Ovary (tissue), 9 donors: ENCODE measurements around the gene DOCK4. TPM values are rescaled to one million over a fixed set of nuclear protein-coding genes. Genes with fewer than 3 reads are reported as not detected.

Experiments
- DNase-seq, 5 donors: peaks; one replicate each; pipeline ENCODE4 v3.0.0-alpha.2; 2019 to 2020
- H3K27ac ChIP-seq, 2 donors: fragments of 200-600 bp; one replicate each; pipeline versions ENCODE4 v1.5.1 to v1.8.0; 2019 to 2022
- H3K27me3 ChIP-seq: fragments of 200-600 bp; one replicate; pipeline ENCODE4 v1.8.0; 2022
- H3K36me3 ChIP-seq: fragments of 200-600 bp; sonication (generic); one replicate; pipeline ENCODE4 v1.5.1; 2019
- H3K4me1 ChIP-seq: one replicate; pipeline ENCODE4 v1.8.1; 2013; ENCODE audit warnings: mild to moderate bottlenecking, moderate library complexity; ENCODE audit not compliant: insufficient read depth
- H3K4me3 ChIP-seq: fragments of 200-600 bp; sonication (generic); one replicate; pipeline ENCODE4 v1.5.1; 2017
- H3K9me3 ChIP-seq, 2 donors: fragments of 200-600 bp in 1 of 2; sonication (generic) in 1 of 2; one replicate each; pipeline versions ENCODE4 v1.5.1 to v1.8.1; 2013 to 2019; ENCODE audit warnings: mild to moderate bottlenecking in 1 of 2, moderate library complexity in 1 of 2
- CTCF ChIP-seq, 3 donors: fragments of 450-650 bp in 2 of 3; fragments of 200-600 bp in 1 of 3; IDR thresholded peaks; one replicate each; pipeline versions ENCODE4 v1.5.1 to v1.8.0; 2016 to 2022; ENCODE audit warnings: antibody characterized with exemption in 3 of 3, mild to moderate bottlenecking in 1 of 3
- EP300 ChIP-seq: sonication (generic); formaldehyde crosslinking; IDR thresholded peaks from one replicate; pipeline ENCODE4 v1.6.1; 2017; ENCODE audit warnings: antibody characterized with exemption
- POLR2A ChIP-seq: fragments of 450-650 bp; IDR thresholded peaks from one replicate; pipeline ENCODE4 v1.6.1; 2017; ENCODE audit warnings: antibody characterized with exemption, mild to moderate bottlenecking, moderate library complexity
- WGBS, 3 donors: extraction: QIAGEN DNeasy Blood & Tissue Kit in 1 of 3; methylation state at CpG; one replicate each; pipeline versions ENCODE4 v1.1.5 to v1.1.7; 2013 to 2017; 5-methylcytosine and 5-hydroxymethylcytosine counted together
- intact Hi-C, 4 donors: fragments of 100-400 bp; cut with DNase I; formaldehyde crosslinking; loops; one replicate each; pipeline versions ENCODE4 v1.11.0 to v1.15.1; 2022 to 2023
- polyA plus RNA-seq, 2 donors: library from polyadenylated mRNA; stranded (reverse); fragments of 200-250 nt in 1 of 2; fragments of 350-450 nt in 1 of 2; fragmentation: Illumina TruSeq in 1 of 2; extraction: RNeasy Lipid Tissue Mini Kit (QIAGEN cat#74804) in 1 of 2; gene quantifications; one replicate each; pipeline ENCODE4 v1.2.3, GENCODE V29; 2013 to 2014
- total RNA-seq, 7 donors: library from RNA; depleted of rRNA in 2 of 7; stranded (reverse); fragments of >200 nt in 2 of 7; fragmentation: NEBNext Ultra II Directional in 3 of 7; extraction: Animal tissue kit (Norgen Biotek cat#: 25700) in 3 of 7; gene quantifications; one replicate each; pipeline versions ENCODE4 v1.1.0 to v1.2.4, GENCODE V29; 2016 to 2023
- donor health status: DM: no; HTN: no; CAD: no; lungs with moderate emphysema.
- donor health status: DM: no; HTN: no; CAD: no.
- donor health status: Bipolar disorder and iron deficiency.
- donor health status: DM: yes; HTN: yes; CAD: no.
- donor health status: DM: no; HTN: no; CAD: no.
- donor health status: DM: yes; HTN: yes; CAD: no.

Gene DOCK4
- total and polyA plus RNA-seq, 9 donors: 9.5 to 39.7 (median 27.3) TPM

GRCh38 chr7:112125250-112125649, 80.9 kb downstream of the DOCK4 start:
- intact Hi-C loops: no loop called here
- 88 to 94% (median 90%) methylated on average over 2 of the region's 2 CpGs for WGBS, 3 donors
- TF ChIP-seq POLR2A (no peak), EP300 (no peak), CTCF (IDR thresholded peaks at IDR 0.05) (no peak)
- Histone ChIP-seq H3K27me3 (no peaks in the 10 kb centered on the region), H3K36me3 (no peaks in the 10 kb centered on the region), H3K27ac (no peak overlapping the region), H3K4me1 (peaks cover 1% of the 10 kb centered on the region), H3K4me3 (no peak overlapping the region), H3K9me3 (no peaks in the 10 kb centered on the region)
- no peak for DNase-seq

- Histone ChIP-seq H3K36me3 (no peaks in the 10 kb centered on the region), H3K4me1 (peaks cover under 1% of the 10 kb centered on the region), H3K27ac (no peak overlapping the region), H3K9me3 (no peaks in the 10 kb centered on the region), H3K4me3 (no peak overlapping the region), H3K27me3 (no peaks in the 10 kb centered on the region)
- no peak for DNase-seq
- intact Hi-C loops: no loop called here
- no peak for TF ChIP-seq EP300
- TF ChIP-seq POLR2A: no peak
- no peak for TF ChIP-seq CTCF (IDR thresholded peaks at IDR 0.05)
- 69 to 87% (median 81%) methylated on average over 9 of the region's 9 CpGs for WGBS, 3 donors
Measured at GRCh38 chr7:112124061-112124766, 82.0 kb downstream of the DOCK4 start.

GRCh38 chr7:112122798-112123197, 83.4 kb downstream of the DOCK4 start:
- WGBS, 3 donors: 95 to 97% (median 97%) methylated on average over 2 of the region's 2 CpGs
- H3K9me3 ChIP-seq: no peaks in the 10 kb centered on the region
- intact Hi-C loops: no loop called here
- H3K27ac ChIP-seq: no peak overlapping the region
- no peaks in the 10 kb centered on the region for H3K27me3 ChIP-seq
- no peak for TF ChIP-seq CTCF (IDR thresholded peaks at IDR 0.05)
- no peak for TF ChIP-seq POLR2A
- TF ChIP-seq EP300: no peak
- peaks cover 1% of the 10 kb centered on the region for H3K4me1 ChIP-seq
- H3K4me3 ChIP-seq: no peak overlapping the region
- H3K36me3 ChIP-seq: no peaks in the 10 kb centered on the region
- DNase-seq: no peak

GRCh38 chr7:112122144-112122543, 84.1 kb downstream of the DOCK4 start:
- DNase-seq: no peak
- Histone ChIP-seq H3K27ac (no peak overlapping the region), H3K27me3 (no peaks in the 10 kb centered on the region), H3K9me3 (no peaks in the 10 kb centered on the region), H3K4me3 (no peak overlapping the region), H3K36me3 (no peaks in the 10 kb centered on the region), H3K4me1 (peaks cover 1% of the 10 kb centered on the region)
- intact Hi-C loops: no loop called here
- TF ChIP-seq EP300 (no peak), CTCF (IDR thresholded peaks at IDR 0.05) (no peak), POLR2A (no peak)
